ENCODE results near the gene ADCY2.

Gene ADCY2

DNA sequence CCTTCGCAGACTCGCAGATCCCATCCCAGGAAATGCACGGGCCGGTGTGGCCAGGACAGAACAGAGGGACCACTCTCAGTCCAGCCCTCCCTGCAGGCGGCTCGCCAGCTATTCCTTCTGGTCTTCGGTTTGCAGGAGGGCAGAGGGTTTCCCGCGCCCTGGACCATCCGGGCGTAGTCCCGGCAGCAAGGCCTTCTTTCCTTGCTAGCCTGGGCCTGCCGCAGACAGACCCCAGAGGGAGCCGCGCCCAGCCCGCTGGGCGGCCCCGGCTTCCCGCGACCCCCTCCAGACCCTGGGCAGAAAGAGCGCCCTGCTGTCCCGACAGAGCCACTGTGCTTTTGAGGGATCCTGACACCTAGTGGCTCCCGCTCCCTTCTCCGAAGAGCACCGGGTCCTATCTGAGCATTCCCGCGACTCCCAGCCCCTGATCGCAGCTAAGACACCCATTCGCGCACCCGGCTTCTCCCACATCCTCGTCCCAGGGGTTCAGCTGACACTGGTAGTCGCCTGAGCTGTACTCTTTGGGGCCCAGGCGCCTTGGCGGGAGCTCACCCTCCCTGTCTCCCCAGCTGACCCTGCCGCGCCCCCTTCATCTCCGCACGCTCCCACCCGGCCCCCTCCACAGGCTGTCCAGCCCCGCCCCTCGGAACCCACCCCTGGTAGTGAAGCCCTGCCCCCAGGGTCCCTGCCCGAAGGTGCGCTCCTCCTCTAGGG is 453.9 kb downstream of the ADCY2 start:
- Histone ChIP-seq H3K36me3 (ENCODE audit: control insufficient read depth, insufficient read depth, low read length) (no peaks in the 10 kb centered on the region), H3K27ac (ENCODE audit: low read depth, low read length) (no peak overlapping the region), H3K4me3 (ENCODE audit: low read depth, low read length) (peak overlapping the region; percentile 84), H3K9me3 (ENCODE audit: control insufficient read depth, insufficient read depth, low read length) (no peaks in the 10 kb centered on the region), H3K4me1 (ENCODE audit: control insufficient read depth, insufficient read depth, low read length) (peaks cover 7% of the 10 kb centered on the region; the same call in 1 of the 2 replicates), H3K9ac (ENCODE audit: low read depth, low read length) (peak overlapping the region; percentile 35; the same call in 1 of the 2 replicates), H3K27me3 (ENCODE audit: control insufficient read depth, insufficient read depth, low read length) (peaks cover 15% of the 10 kb centered on the region)

DNA sequence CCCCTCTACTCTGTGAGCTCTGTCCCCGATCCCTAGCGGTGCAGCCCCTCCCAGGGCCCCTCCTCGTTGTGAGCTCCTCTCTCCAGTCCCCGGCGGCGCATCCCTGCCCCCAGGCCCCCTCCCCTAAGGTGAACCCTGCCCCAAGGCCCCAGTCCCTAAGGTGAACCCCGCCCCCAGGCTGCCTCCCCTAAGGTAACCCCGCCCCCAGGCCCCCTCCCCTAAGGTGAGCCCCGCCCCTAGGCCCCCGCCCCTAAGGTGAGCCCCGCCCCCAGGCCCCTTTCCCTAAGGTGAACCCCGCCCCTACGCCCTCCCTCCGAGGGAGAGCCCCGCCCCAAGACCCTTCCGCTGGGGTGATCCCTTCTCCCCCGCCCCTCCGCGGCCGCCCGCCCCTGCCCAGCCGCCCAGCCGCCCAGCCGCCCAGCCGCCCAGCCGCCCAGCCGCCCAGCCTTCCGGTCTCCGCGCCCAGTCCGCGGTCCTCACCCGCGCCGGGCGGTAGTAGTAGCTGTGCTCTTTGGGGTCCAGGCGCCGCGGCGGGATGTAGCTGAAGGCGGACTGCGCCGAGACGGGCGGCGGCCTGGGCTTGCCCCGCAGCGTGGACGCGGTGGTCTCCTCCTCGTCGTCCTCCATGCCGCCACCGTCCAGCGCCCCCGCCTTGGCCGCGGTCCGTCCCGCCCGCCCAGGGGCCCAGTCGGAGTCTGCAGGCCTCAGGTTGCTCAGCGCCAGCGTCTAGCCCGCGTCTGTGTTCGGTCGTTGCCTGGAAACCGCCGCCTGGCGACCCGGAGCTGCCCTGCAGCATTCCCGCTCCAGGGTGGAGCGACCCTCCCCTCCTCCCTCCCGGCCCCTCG is 454.7 kb downstream of the ADCY2 start, which contains the start of gene CFAP90:
Gene CFAP90 (minus strand): TSS at position 739 of the 845 bp plus-strand sequence. CDS start 112 bp downstream, at position 627.
- peaks cover 15% of the 10 kb centered on the region for H3K27me3 ChIP-seq (ENCODE audit: control insufficient read depth, insufficient read depth, low read length)
- no peaks in the 10 kb centered on the region for H3K36me3 ChIP-seq (ENCODE audit: control insufficient read depth, insufficient read depth, low read length)
- peaks cover 7% of the 10 kb centered on the region; the same call in 1 of the 2 replicates for H3K4me1 ChIP-seq (ENCODE audit: control insufficient read depth, insufficient read depth, low read length)
- no peak within 1 kb of the TSS; the same call in 1 of the 2 replicates for H3K9ac ChIP-seq (ENCODE audit: low read depth, low read length)
- peak within 1 kb of the TSS; percentile 63 for H3K27ac ChIP-seq (ENCODE audit: low read depth, low read length)
- H3K9me3 ChIP-seq (ENCODE audit: control insufficient read depth, insufficient read depth, low read length), result no peaks in the 10 kb centered on the region
- peak within 1 kb of the TSS; percentile 84 for H3K4me3 ChIP-seq (ENCODE audit: low read depth, low read length)

GRCh38 chr5:7851240-7851592 is 455.3 kb downstream of the ADCY2 start:
- H3K4me3 ChIP-seq (ENCODE audit: low read depth, low read length), result peak overlapping the region; percentile 77
- no peak overlapping the region for H3K9ac ChIP-seq (ENCODE audit: low read depth, low read length)

GRCh38 chr5:7851617-7852289 is 455.8 kb downstream of the ADCY2 start:
- H3K27me3 ChIP-seq (ENCODE audit: control insufficient read depth, insufficient read depth, low read length), result peaks cover 15% of the 10 kb centered on the region
- peaks cover 7% of the 10 kb centered on the region; the same call in 1 of the 2 replicates for H3K4me1 ChIP-seq (ENCODE audit: control insufficient read depth, insufficient read depth, low read length)
- no peak overlapping the region for H3K9ac ChIP-seq (ENCODE audit: low read depth, low read length)
- peak overlapping the region; percentile 77 for H3K4me3 ChIP-seq (ENCODE audit: low read depth, low read length)
- H3K36me3 ChIP-seq (ENCODE audit: control insufficient read depth, insufficient read depth, low read length), result no peaks in the 10 kb centered on the region
- H3K27ac ChIP-seq (ENCODE audit: low read depth, low read length), result no peak overlapping the region
- no peaks in the 10 kb centered on the region for H3K9me3 ChIP-seq (ENCODE audit: control insufficient read depth, insufficient read depth, low read length)

More at GRCh38 chr5:7851240-7851592, 455.3 kb downstream of the ADCY2 start:
- H3K9me3 ChIP-seq (ENCODE audit: control insufficient read depth, insufficient read depth, low read length), result no peaks in the 10 kb centered on the region
- peaks cover 15% of the 10 kb centered on the region for H3K27me3 ChIP-seq (ENCODE audit: control insufficient read depth, insufficient read depth, low read length)
- no peak overlapping the region for H3K27ac ChIP-seq (ENCODE audit: low read depth, low read length)
- no peaks in the 10 kb centered on the region for H3K36me3 ChIP-seq (ENCODE audit: control insufficient read depth, insufficient read depth, low read length)
- H3K4me1 ChIP-seq (ENCODE audit: control insufficient read depth, insufficient read depth, low read length), result peaks cover 7% of the 10 kb centered on the region; the same call in 1 of the 2 replicates

- Histone ChIP-seq H3K9ac (ENCODE audit: low read depth, low read length) (no peak overlapping the region), H3K27ac (ENCODE audit: low read depth, low read length) (no peak overlapping the region), H3K27me3 (ENCODE audit: control insufficient read depth, insufficient read depth, low read length) (peaks cover 15% of the 10 kb centered on the region), H3K4me1 (ENCODE audit: control insufficient read depth, insufficient read depth, low read length) (peaks cover 7% of the 10 kb centered on the region; the same call in 1 of the 2 replicates), H3K36me3 (ENCODE audit: control insufficient read depth, insufficient read depth, low read length) (0 out of 2 replicates have a peak, but pooled peaks cover under 1% of the 10 kb centered on the region), H3K4me3 (ENCODE audit: low read depth, low read length) (no peak overlapping the region), H3K9me3 (ENCODE audit: control insufficient read depth, insufficient read depth, low read length) (no peaks in the 10 kb centered on the region)
These were observed 456.6 kb downstream of the ADCY2 start for GRCh38 chr5:7852542-7852941.

- H3K4me3 ChIP-seq (ENCODE audit: low read depth, low read length), result no peak overlapping the region
- H3K9me3 ChIP-seq (ENCODE audit: control insufficient read depth, insufficient read depth, low read length), result no peaks in the 10 kb centered on the region
- peaks cover 7% of the 10 kb centered on the region; the same call in 1 of the 2 replicates for H3K4me1 ChIP-seq (ENCODE audit: control insufficient read depth, insufficient read depth, low read length)
- peaks cover 4% of the 10 kb centered on the region for H3K36me3 ChIP-seq (ENCODE audit: control insufficient read depth, insufficient read depth, low read length)
- H3K9ac ChIP-seq (ENCODE audit: low read depth, low read length), result no peak overlapping the region
- H3K27ac ChIP-seq (ENCODE audit: low read depth, low read length), result no peak overlapping the region
- peaks cover 15% of the 10 kb centered on the region for H3K27me3 ChIP-seq (ENCODE audit: control insufficient read depth, insufficient read depth, low read length)
These were observed 457.1 kb downstream of the ADCY2 start for GRCh38 chr5:7852988-7853387.

GRCh38 chr5:7855611-7856010 is 459.7 kb downstream of the ADCY2 start:
- H3K9ac ChIP-seq (ENCODE audit: low read depth, low read length), result no peak overlapping the region

GRCh38 chr5:7856855-7857254 is 460.9 kb downstream of the ADCY2 start:
- H3K4me3 ChIP-seq (ENCODE audit: low read depth, low read length), result no peak overlapping the region

More at GRCh38 chr5:7855611-7856010, 459.7 kb downstream of the ADCY2 start:
- H3K36me3 ChIP-seq (ENCODE audit: control insufficient read depth, insufficient read depth, low read length), result peaks cover 30% of the 10 kb centered on the region
- H3K4me1 ChIP-seq (ENCODE audit: control insufficient read depth, insufficient read depth, low read length), result no peaks in the 10 kb centered on the region
- no peaks in the 10 kb centered on the region; the same call in none of the 2 replicates for H3K27me3 ChIP-seq (ENCODE audit: control insufficient read depth, insufficient read depth, low read length)
- no peaks in the 10 kb centered on the region for H3K9me3 ChIP-seq (ENCODE audit: control insufficient read depth, insufficient read depth, low read length)
- no peak overlapping the region for H3K27ac ChIP-seq (ENCODE audit: low read depth, low read length)
- H3K4me3 ChIP-seq (ENCODE audit: low read depth, low read length), result no peak overlapping the region

GRCh38 chr5:7857361-7857760 is 461.4 kb downstream of the ADCY2 start:
- H3K27ac ChIP-seq (ENCODE audit: low read depth, low read length), result no peak overlapping the region
- peaks cover 46% of the 10 kb centered on the region for H3K36me3 ChIP-seq (ENCODE audit: control insufficient read depth, insufficient read depth, low read length)
- H3K9me3 ChIP-seq (ENCODE audit: control insufficient read depth, insufficient read depth, low read length), result no peaks in the 10 kb centered on the region
- H3K4me3 ChIP-seq (ENCODE audit: low read depth, low read length), result no peak overlapping the region
- H3K9ac ChIP-seq (ENCODE audit: low read depth, low read length), result no peak overlapping the region
- no peaks in the 10 kb centered on the region for H3K4me1 ChIP-seq (ENCODE audit: control insufficient read depth, insufficient read depth, low read length)
- no peaks in the 10 kb centered on the region for H3K27me3 ChIP-seq (ENCODE audit: control insufficient read depth, insufficient read depth, low read length)

More at GRCh38 chr5:7856855-7857254, 460.9 kb downstream of the ADCY2 start:
- Histone ChIP-seq H3K27me3 (ENCODE audit: control insufficient read depth, insufficient read depth, low read length) (no peaks in the 10 kb centered on the region; the same call in 1 of the 2 replicates), H3K27ac (ENCODE audit: low read depth, low read length) (no peak overlapping the region), H3K9ac (ENCODE audit: low read depth, low read length) (no peak overlapping the region), H3K4me1 (ENCODE audit: control insufficient read depth, insufficient read depth, low read length) (no peaks in the 10 kb centered on the region), H3K9me3 (ENCODE audit: control insufficient read depth, insufficient read depth, low read length) (no peaks in the 10 kb centered on the region), H3K36me3 (ENCODE audit: control insufficient read depth, insufficient read depth, low read length) (peaks cover 41% of the 10 kb centered on the region)

DNA sequence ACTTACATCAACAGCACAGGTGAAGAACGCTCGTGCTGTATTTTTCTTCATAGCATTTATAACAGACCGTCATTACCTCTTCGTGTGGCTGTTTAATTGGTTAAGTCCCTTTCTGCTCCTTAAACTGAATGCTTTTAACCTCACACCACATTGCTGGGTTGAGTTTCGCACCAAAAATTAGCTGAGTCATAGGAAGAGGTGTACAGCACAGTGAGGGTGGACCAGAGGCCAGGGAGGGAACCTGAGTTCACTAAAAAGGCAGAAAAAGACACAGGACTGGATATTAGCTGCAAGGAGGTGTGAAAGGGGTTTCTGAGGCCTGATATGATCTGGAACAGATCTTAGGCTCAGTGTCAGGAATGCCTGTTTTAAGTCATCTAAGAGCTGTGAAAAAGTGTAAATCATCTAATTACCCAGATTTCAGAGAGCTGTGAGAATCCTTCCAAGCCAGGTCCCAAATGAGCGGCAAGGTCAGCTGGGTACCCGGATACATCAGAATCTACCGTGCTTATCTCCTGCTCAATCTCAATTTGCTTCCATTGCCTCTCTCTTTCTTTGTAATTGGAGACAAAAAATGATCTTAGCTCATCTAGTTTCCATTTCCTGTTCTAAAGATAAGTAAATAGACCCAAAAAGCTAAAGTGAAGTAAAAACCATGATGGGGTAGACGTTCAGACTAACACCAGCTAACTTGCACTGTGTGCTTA is 462.1 kb downstream of the ADCY2 start:
- no peak overlapping the region for H3K27ac ChIP-seq (ENCODE audit: low read depth, low read length)
- H3K27me3 ChIP-seq (ENCODE audit: control insufficient read depth, insufficient read depth, low read length), result no peaks in the 10 kb centered on the region
- no peak overlapping the region for H3K9ac ChIP-seq (ENCODE audit: low read depth, low read length)
- H3K36me3 ChIP-seq (ENCODE audit: control insufficient read depth, insufficient read depth, low read length), result peaks cover 54% of the 10 kb centered on the region
- no peaks in the 10 kb centered on the region for H3K4me1 ChIP-seq (ENCODE audit: control insufficient read depth, insufficient read depth, low read length)
- H3K4me3 ChIP-seq (ENCODE audit: low read depth, low read length), result no peak overlapping the region
- no peaks in the 10 kb centered on the region for H3K9me3 ChIP-seq (ENCODE audit: control insufficient read depth, insufficient read depth, low read length)

All from HUES48 (cell line).